ENCODE measurements around the gene G6PD. TPM values are rescaled to one million over a fixed set of nuclear protein-coding genes. Genes with fewer than 3 reads are reported as not detected.
A peak's percentile ranks its signal among the peaks of the same experiment; 100 is the strongest.

Gene G6PD
- total and polyA plus RNA-seq, 9 donors, result 18.0 to 115 (median 50.9) TPM

GRCh38 chrX:154545673-154546274 is 872 bp downstream of the G6PD start:
- peaks cover 14% of the 10 kb centered on the region for H3K4me1 ChIP-seq (ENCODE audit: insufficient read depth)
- H3K9me3 ChIP-seq, result no peaks in the 10 kb centered on the region
- TF ChIP-seq EP300 (IDR thresholded peaks at IDR 0.05), result no peak
- TF ChIP-seq CTCF (IDR thresholded peaks at IDR 0.05), result no peak
- no peak for TF ChIP-seq POLR2A (IDR thresholded peaks at IDR 0.05)
- no peaks in the 10 kb centered on the region for H3K36me3 ChIP-seq
- no peaks in the 10 kb centered on the region for H3K27me3 ChIP-seq
- no peak for DNase-seq
- H3K4me3 ChIP-seq, result peak overlapping the region; percentile 65
- intact Hi-C loops (cut with DNase I), result no loop called here
- 87 to 92% (median 91%) methylated on average over 17 of the region's 17 CpGs for WGBS, 3 donors
- no peak overlapping the region for H3K27ac ChIP-seq

GRCh38 chrX:154542723-154543424 is 3.8 kb downstream of the G6PD start:
- H3K27ac ChIP-seq, result peak overlapping the region; percentile 64 to 80

GRCh38 chrX:154541896-154542722 is 4.5 kb downstream of the G6PD start:
- WGBS, 3 donors, result 46 to 49% (median 46%) methylated on average over 12 of the region's 12 CpGs
- intact Hi-C loops (cut with DNase I), result no loop called here
- Histone ChIP-seq H3K27me3 (no peaks in the 10 kb centered on the region), H3K27ac (peak overlapping the region; percentile 64 to 80), H3K4me1 (ENCODE audit: insufficient read depth) (peaks cover 14% of the 10 kb centered on the region), H3K9me3 (no peaks in the 10 kb centered on the region), H3K4me3 (no peak overlapping the region), H3K36me3 (no peaks in the 10 kb centered on the region)
- peak; percentile 86 to 95 (median 89) for DNase-seq
- TF ChIP-seq EP300 (IDR thresholded peaks at IDR 0.05), result peak; percentile 44
- no peak for TF ChIP-seq POLR2A (IDR thresholded peaks at IDR 0.05)

More at GRCh38 chrX:154542723-154543424, 3.8 kb downstream of the G6PD start:
- Histone ChIP-seq H3K4me1 (ENCODE audit: insufficient read depth) (peaks cover 14% of the 10 kb centered on the region), H3K4me3 (no peak overlapping the region), H3K9me3 (no peaks in the 10 kb centered on the region), H3K27me3 (no peaks in the 10 kb centered on the region), H3K36me3 (no peaks in the 10 kb centered on the region)
- no peak for TF ChIP-seq EP300 (IDR thresholded peaks at IDR 0.05)
- TF ChIP-seq CTCF (IDR thresholded peaks at IDR 0.05), result no peak
- TF ChIP-seq POLR2A (IDR thresholded peaks at IDR 0.05), result no peak
- intact Hi-C loops (cut with DNase I), result no loop called here
- no peak for DNase-seq
- 75 to 81% (median 76%) methylated on average over 20 of the region's 20 CpGs for WGBS, 3 donors

- Histone ChIP-seq H3K27me3 (no peaks in the 10 kb centered on the region), H3K27ac (peak overlapping the region; percentile 64), H3K4me1 (ENCODE audit: insufficient read depth) (peaks cover 14% of the 10 kb centered on the region), H3K36me3 (no peaks in the 10 kb centered on the region), H3K4me3 (no peak overlapping the region), H3K9me3 (no peaks in the 10 kb centered on the region)
- no peak for DNase-seq
- 45 to 57% (median 51%) methylated on average over 5 of the region's 5 CpGs for whole genome bisulfite sequencing, 3 donors
- intact Hi-C loops (cut with DNase I), result no loop called here
- TF ChIP-seq POLR2A (IDR thresholded peaks at IDR 0.05) (no peak), CTCF (IDR thresholded peaks at IDR 0.05) (no peak), EP300 (IDR thresholded peaks at IDR 0.05) (no peak)
Measured at GRCh38 chrX:154541589-154541895, 5.1 kb downstream of the G6PD start.
